SK-N-SH treated with all-trans-retinoic acid at 6 μM for 48 hours (cell line): Measurements from ENCODE around the gene PTPRO.

Experiments used
- ARNTL ChIP-seq: fragments of 450-650 bp; formaldehyde crosslinking; IDR thresholded peaks from 2 replicates; pipeline ENCODE4 v1.5.0; 2020; ENCODE audit warnings: low read depth, mild to moderate bottlenecking, moderate library complexity, borderline replicate concordance
- BACH2 ChIP-seq: fragments of 250-450 bp; sonication (Bioruptor Pico); IDR thresholded peaks from 2 replicates; pipeline ENCODE4 v1.9.0; 2021; ENCODE audit warnings: mild to moderate bottlenecking, borderline replicate concordance
- ESRRG ChIP-seq: fragments of 250-450 bp; sonication (Bioruptor Pico); IDR thresholded peaks from 2 replicates; pipeline ENCODE4 v1.6.1; 2021; ENCODE audit warnings: mild to moderate bottlenecking
- GLIS3 ChIP-seq: fragments of 250-450 bp; sonication (Bioruptor Pico); IDR thresholded peaks from 2 replicates; pipeline ENCODE4 v1.5.0; 2020; ENCODE audit warnings: mild to moderate bottlenecking, moderate library complexity
- PPARA ChIP-seq: fragments of 250-450 bp; sonication (Bioruptor Pico); IDR thresholded peaks from 2 replicates; pipeline ENCODE4 v1.5.0; 2020; ENCODE audit warnings: mild to moderate bottlenecking, borderline replicate concordance
- RARB ChIP-seq: fragments of 250-450 bp; sonication (Bioruptor Pico); IDR thresholded peaks from 2 replicates; pipeline ENCODE4 v1.8.0; 2021; ENCODE audit warnings: mild to moderate bottlenecking, moderate library complexity
- ZC3H10 ChIP-seq: fragments of 250-450 bp; sonication (Bioruptor Pico); IDR thresholded peaks from 2 replicates; pipeline ENCODE4 v1.5.1; 2021; ENCODE audit warnings: mild to moderate bottlenecking, moderate library complexity
- ZFP3 ChIP-seq: fragments of 250-450 bp; sonication (Bioruptor Pico); IDR thresholded peaks from 2 replicates; pipeline ENCODE4 v1.5.0; 2020; ENCODE audit warnings: mild to moderate bottlenecking, moderate library complexity
- ZFP30 ChIP-seq: fragments of 450-650 bp; formaldehyde crosslinking; IDR thresholded peaks from 2 replicates; pipeline ENCODE4 v1.5.0; 2022; ENCODE audit warnings: mild to moderate bottlenecking, moderate library complexity
- TF ChIP-seq, protein P1 (sequence below): fragments of 250-450 bp; sonication (Bioruptor Pico); IDR thresholded peaks from 2 replicates; pipeline ENCODE4 v1.5.1; 2020; ENCODE audit warnings: low read depth, mild to moderate bottlenecking, moderate library complexity
- TF ChIP-seq, protein P2 (sequence below): fragments of 250-450 bp; sonication (Bioruptor Pico); IDR thresholded peaks from 2 replicates; pipeline ENCODE4 v1.8.0; 2020; ENCODE audit warnings: mild to moderate bottlenecking, moderate library complexity, borderline replicate concordance

DNA sequence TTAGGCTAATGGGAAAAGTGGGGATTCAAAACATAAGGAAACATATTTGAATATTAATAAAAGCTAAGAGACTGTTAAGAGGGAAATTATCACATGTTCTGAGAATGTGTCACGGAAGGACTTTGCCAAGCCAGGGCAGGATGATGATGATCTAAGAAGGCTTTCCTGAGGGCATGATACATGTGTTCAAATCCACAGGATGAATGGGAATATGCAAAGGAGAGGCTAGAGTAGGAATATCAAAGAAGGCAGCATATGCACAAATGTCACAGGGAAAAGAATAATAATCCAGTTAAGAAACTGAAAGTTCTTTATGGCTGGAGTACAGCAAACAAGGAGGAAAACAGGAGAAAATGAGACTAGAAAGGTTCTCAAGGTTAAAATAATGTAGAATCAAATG is 107.0 kb downstream of the PTPRO start:
- TF ChIP-seq, protein P1, sequence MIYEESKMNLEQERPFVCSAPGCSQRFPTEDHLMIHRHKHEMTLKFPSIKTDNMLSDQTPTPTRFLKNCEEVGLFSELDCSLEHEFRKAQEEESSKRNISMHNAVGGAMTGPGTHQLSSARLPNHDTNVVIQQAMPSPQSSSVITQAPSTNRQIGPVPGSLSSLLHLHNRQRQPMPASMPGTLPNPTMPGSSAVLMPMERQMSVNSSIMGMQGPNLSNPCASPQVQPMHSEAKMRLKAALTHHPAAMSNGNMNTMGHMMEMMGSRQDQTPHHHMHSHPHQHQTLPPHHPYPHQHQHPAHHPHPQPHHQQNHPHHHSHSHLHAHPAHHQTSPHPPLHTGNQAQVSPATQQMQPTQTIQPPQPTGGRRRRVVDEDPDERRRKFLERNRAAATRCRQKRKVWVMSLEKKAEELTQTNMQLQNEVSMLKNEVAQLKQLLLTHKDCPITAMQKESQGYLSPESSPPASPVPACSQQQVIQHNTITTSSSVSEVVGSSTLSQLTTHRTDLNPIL (CRISPR knock-in tag), result no peak
- TF ChIP-seq PPARA (CRISPR knock-in tag) (no peak), ARNTL (no peak), ZC3H10 (CRISPR knock-in tag) (no peak), BACH2 (CRISPR knock-in tag) (no peak), RARB (no peak), ZFP3 (CRISPR knock-in tag) (no peak), ESRRG (CRISPR knock-in tag) (no peak), ZFP30 (CRISPR knock-in tag) (no peak), GLIS3 (CRISPR knock-in tag) (no peak)
- TF ChIP-seq, protein P2, sequence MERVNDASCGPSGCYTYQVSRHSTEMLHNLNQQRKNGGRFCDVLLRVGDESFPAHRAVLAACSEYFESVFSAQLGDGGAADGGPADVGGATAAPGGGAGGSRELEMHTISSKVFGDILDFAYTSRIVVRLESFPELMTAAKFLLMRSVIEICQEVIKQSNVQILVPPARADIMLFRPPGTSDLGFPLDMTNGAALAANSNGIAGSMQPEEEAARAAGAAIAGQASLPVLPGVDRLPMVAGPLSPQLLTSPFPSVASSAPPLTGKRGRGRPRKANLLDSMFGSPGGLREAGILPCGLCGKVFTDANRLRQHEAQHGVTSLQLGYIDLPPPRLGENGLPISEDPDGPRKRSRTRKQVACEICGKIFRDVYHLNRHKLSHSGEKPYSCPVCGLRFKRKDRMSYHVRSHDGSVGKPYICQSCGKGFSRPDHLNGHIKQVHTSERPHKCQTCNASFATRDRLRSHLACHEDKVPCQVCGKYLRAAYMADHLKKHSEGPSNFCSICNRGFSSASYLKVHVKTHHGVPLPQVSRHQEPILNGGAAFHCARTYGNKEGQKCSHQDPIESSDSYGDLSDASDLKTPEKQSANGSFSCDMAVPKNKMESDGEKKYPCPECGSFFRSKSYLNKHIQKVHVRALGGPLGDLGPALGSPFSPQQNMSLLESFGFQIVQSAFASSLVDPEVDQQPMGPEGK, result no peak
